GM19468 (cell line): ENCODE data around the gene SDF4.

ENCODE experiments used
- ATAC-seq: cut with Tn5 transposase; IDR thresholded peaks from one replicate; pipeline ENCODE4 v1.9.1; 2021; ENCODE audit warnings: mild to moderate bottlenecking, moderate library complexity, moderate number of reproducible peaks; ENCODE audit not compliant: unreplicated experiment; ENCODE audit errors: extremely low read depth

The SDF4 gene

GRCh38 chr1:1243807-1244191 is 12.0 kb upstream of the SDF4 start:
- no peak for ATAC-seq

GRCh38 chr1:1243266-1243660 is 11.5 kb upstream of the SDF4 start:
- ATAC-seq = no peak

DNA sequence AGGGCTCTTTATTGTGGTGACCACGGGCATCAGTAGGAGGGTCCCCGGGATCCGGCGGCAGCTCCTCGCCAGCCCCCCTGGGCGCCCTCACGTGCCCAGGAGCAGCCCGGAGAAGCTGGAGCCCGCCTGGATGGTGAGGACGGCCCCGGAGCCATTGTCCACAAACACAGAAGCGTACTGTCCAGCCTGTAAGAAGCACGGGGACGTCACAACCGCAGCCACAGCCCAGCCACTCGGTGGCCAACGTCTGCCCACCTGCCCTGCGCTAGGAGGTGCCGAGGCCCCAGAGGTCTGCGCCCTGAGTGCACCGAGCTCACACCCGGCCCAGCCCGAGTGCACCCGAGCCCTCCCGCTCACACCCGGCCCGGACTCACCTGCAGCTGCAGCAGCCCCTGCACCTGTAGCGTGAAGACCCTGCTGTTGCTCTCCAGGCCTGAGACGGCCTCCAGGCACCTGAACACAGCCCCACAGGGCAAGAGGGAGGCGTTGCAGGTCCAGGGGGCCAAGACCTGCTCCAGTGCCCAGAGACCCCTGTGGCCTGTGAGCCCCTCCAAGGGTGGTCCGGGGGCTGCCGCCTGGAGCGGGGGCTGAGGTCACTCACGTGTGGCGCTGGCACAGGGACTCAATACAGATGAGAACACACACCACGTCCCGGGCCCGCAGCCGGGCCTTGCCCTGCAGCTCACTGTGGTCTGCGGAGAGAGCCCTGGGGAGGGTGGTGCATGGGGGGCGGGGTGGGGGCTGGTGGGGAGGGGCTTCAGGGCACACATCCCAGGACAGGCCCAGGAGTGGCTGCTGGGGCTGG is 10.9 kb upstream of the SDF4 start:
- no peak for ATAC-seq

- ATAC-seq = no peak
These were observed 9.9 kb upstream of the SDF4 start for GRCh38 chr1:1241588-1242219.

GRCh38 chr1:1240822-1241587 is 9.2 kb upstream of the SDF4 start:
- ATAC-seq = no peak

GRCh38 chr1:1240348-1240732 is 8.5 kb upstream of the SDF4 start:
- ATAC-seq = no peak

DNA sequence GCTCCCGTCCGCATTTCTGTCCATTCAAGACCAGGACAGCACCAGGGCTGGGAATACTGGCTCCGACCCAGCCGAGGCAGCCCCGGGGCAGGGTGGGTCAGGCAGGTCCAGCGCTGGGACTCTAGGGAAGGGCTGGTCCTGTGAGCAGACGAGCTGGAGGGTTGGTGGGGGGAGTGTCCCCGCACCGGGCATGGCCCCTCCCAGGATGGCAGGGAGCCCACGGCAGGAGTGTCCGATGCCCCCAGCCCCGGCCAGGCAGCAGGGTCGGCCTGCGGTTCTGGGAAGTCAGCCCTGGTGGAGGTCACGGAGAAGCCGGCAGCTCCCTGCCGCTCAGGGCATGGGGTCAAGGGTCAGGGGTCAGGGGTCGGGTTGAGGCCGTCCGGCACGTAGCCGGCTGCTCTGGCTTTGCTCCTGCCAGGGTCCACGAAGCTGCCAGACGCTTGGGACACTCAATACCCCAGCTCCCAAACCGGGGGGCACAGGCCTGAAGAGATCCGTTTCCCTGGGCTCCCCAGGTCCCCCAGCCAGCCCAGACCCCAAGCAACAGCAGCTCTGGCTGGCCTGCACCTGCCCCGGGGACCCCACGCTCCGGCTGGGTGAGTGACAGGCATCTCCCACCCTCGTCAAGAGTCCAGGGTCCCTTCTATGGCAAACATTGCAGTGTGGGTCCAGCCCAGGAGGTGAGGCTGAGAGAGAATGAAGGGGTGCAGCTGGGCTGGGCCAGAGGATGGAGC is 8.0 kb upstream of the SDF4 start:
- ATAC-seq = no peak

GRCh38 chr1:1239227-1239613 is 7.4 kb upstream of the SDF4 start:
- ATAC-seq = no peak

GRCh38 chr1:1238702-1239178 is 6.9 kb upstream of the SDF4 start:
- ATAC-seq = no peak

DNA sequence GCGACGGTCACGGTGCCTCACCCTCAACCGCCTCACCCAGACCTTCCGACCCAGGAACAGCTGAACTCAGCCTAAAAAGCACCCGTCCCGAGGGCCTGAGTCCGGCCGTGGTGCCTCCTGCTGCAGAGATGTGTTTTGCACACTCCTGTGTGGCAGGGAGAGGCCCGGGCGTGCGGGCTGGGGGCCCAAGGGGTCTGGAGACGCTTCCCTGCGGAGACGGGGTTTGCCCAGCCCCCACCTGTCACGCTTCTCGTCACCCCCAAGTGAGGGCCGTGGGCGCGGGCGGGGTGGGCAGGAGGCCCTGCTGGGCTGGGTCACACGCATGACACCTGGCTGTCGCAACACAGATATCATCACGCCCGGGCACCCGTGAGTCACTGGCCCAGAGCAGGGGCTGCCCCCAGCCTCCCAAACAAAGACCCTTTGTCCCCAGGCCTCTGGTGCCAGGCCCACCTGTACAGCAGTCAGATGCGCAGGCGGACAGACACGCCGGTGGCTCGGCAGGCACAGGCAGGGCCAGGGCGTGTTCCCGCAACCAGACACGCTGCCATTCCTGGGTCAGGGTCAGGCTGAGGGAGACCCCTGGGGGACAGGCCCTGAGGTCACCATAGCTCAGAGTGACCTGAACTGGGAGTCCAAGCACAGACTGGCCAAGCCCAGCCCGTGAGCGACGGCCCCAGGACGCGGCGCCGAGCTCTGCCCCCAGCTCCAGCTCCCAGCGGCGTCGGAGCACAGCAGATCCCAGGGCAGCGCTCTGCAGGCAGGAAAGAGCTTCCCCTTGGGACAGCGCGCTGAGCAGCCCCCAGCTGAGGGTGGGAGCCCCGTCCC is 6.3 kb upstream of the SDF4 start:
- ATAC-seq = no peak

DNA sequence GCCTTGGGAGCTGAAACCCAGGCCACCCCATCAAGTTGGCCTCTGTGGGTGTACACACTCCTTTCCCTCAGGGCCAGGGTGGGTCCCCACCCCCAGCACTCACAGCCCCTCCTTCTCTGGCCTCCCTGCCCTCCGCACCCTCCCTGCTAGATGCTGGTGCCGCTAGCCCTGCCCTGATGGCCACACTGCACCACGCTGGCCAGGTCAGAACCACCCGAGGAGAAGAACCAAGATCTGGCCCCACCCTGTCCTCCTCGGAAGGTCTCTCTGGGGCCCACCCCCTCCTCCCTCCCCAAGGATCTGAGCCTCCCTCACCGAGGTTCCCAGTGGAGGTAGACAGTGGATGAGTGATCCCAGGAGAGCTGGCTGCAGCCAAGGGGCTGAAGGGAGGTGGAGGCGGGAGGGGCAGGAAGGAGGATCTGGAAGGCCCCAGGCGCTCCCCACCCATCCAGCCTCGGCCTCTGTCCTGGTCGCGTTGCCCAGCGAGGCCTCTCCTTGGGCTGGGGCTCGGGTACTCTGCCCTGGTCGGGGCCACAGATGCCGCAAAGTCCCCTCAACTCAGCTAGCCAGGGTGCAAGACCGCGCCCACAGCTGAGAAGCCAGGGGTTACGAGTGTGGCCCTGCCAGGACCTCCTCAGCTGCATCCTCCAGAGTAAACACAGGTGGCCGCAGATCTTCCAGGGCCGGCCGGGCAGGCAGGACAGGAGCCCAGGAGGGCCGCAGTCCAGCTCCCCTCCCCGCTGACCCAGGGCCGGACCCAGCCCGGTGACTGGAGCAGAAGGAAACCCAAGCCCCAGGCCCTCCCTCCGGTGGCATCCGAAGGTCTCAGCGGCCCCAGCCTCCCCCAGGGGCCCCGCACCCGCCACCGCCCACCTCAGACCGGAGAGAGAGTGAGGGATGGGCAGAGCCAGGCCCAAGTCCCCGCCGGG is 5.4 kb upstream of the SDF4 start:
- ATAC-seq = no peak

DNA sequence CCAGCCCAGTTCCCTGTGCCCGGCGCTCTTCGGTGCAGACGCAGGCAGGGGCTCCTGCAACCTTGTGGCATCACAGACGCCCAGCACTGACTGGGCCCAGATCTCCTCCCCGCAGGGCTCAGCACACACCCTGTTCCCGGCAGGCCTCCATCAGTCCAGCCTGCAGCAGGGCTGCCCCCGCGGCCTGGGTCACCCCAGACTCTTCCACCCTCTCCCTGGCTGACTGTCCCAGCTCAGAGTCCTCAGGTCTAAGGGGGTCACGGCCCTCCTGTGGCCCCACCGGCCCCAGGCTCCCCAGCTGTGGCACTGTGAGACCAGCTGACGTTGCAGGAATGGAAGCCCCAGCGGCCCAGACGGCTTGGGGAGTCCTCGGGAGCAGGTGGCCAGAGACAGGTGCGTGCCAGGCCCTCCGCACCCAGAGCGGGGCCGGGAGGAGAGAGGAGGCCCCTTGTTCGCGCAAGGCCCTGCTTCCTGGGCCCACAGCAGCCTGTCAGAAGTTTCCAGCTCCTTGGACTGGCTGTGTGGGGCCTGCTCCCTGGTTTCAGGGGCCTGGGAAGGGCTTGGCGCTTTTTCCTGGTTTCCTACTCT is 4.5 kb upstream of the SDF4 start:
- ATAC-seq = no peak

- no peak for ATAC-seq
These were observed 3.4 kb upstream of the SDF4 start for GRCh38 chr1:1235016-1235744.

DNA sequence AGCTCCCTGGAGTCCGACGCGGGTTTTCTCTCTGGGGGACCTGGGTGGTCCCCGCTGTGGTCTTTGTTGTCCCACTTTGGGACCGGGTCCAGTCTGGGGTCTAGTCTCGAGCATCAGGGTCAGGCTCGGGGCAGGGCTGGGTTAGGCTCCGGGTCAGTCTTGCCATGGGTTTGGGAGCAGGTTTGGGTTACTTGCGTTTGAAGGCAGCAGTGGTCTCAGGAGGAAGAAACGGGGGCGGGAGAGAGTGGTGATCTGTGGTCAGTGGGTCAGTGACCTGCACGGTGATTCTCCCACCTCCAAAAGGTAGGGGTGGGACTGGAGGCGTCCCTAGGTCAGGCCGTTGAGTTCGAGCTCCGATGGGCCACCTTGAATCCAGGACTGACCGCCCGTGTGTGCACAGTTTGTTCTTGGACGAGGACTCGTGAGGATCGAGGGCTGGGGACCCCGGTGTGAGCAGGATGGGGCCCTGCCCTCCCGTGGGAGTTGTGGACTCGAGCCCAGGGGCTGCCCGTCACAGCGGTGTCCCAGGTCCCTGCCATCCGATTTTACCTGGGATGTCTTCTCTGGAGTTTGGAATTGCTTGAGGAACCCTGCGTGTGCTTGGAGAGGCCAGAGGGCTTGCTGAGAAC is 2.5 kb upstream of the SDF4 start:
- no peak for ATAC-seq

DNA sequence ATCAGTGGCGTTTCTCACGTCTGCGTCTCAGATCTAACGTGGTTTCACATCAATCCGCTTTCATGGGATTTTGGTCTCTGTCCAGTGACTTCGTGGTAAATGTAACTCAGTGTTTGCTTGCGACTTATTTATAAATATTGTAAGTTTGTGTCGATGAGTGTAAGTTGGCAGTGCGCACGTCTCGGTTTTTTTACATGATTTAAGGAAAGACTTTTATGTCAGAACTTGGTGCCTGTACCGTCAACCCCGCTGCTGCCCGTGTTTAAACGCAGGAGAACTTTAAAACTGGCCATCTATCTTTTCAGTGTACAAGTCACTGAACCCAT is 1.7 kb upstream of the SDF4 start:
- no peak for ATAC-seq

DNA sequence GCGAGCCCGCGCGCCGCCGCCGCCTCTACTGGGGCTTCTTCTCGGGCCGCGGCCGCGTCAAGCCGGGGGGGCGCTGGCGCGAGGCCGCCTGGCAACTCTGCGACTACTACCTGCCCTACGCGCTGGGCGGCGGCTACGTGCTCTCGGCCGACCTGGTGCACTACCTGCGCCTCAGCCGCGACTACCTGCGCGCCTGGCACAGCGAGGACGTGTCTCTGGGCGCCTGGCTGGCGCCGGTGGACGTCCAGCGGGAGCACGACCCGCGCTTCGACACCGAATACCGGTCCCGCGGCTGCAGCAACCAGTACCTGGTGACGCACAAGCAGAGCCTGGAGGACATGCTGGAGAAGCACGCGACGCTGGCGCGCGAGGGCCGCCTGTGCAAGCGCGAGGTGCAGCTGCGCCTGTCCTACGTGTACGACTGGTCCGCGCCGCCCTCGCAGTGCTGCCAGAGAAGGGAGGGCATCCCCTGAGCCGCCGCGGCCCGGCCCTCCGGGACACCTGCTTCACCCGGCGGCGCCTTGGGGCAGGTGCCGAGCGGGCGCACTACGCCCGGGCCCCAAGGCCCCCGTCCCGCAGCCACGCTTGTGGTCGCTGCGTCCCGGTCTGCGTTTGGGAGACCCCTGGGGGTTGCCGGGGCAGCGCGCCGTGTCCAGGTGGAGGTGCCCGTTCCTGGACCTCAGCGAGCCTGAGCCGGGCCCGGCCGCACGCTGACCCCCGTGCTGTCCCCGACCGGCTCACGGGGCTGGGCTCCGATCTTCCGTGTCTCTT is 1.2 kb upstream of the SDF4 start:
- no peak for ATAC-seq
